Fibroblast of pulmonary artery (primary cell): ENCODE results near the gene SOCS6.
"Not testable (repeated sequence)": the region's sequence is repeated elsewhere in the genome, so short reads cannot be mapped to it uniquely, and the experiment has no call there.

Experiments
- DNase-seq: peaks from one replicate; pipeline ENCODE4 v3.0.0-alpha.2; 2010; ENCODE audit warnings: low read depth
- H3K4me3 ChIP-seq: replicated peaks from 2 replicates; pipeline ENCODE4 v1.5.1; 2011; ENCODE audit warnings: low read depth, mild to moderate bottlenecking, control low read depth, low read length, moderate library complexity
- CTCF ChIP-seq: IDR thresholded peaks from 2 replicates; pipeline ENCODE4 v1.5.1; 2011; ENCODE audit warnings: mild to moderate bottlenecking, control low read depth, low read length, inconsistent platforms; ENCODE audit errors: missing control alignments

Gene SOCS6

DNA sequence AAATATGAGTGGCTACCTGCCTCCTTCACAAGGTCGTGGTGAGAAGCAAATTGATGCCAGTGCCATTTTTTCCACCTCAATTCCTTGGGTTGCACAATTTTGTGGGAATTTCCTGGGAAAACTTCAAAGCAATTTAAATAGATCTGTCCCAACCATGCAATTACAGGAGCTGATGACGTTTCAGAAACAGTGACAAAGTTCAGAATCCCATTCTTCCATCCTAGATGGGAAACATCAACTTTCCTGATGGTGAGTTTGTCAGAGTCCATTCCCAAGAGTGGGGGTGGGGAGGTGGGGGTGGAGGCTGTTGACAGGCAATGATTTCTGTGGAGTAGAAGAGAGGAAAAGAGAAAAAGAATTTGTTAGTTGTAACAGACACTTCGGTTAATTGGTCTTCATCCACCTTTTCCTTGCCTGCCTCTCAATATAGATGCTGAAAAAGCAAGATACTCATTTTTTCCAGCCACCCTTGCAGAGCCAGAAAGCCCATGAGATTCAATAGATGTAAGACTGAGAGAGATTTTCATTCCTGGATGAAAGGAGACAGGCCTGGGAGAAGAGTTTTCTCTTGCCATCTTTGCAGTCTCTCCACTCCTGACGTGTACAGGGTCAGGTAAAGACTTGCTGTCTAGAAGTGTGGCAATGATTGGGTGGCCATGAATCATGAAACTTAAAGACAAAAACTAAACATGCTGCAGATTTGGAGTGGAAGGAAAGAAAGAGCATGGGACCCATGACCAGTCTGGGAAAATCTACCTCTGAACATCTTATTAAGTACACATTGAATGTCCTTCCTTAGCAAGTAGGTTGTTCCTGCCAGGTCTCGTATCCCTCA, 47.3 kb downstream of the SOCS6 start:
- no peak for TF ChIP-seq CTCF
- no peak for DNase-seq
- H3K4me3 ChIP-seq: no peak overlapping the region

GRCh38 chr18:70337139-70337972, 48.5 kb downstream of the SOCS6 start:
- TF ChIP-seq CTCF: no peak
- H3K4me3 ChIP-seq: no peak overlapping the region
- peak; percentile 80 for DNase-seq

DNA sequence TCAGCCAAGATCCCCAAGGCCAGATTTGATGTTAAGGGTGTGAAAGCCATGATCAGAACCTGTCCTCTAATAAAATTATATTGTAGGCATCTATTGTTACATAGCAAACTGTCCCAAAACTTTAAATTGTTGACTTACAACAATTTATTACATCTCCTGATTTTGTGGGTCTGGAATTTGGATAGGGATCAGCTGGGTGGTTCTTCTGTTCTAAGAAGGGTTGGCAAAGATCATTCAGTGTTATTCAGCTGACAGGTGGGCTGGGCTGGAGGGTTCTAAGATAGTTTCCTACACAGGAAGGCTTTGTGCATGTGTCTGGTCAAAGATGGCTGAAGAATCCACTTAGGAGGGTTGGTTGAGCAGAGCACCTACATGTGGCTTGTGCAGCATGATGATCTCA, 50.0 kb downstream of the SOCS6 start:
- no peak for DNase-seq
- H3K4me3 ChIP-seq: no peak overlapping the region
- no peak for TF ChIP-seq CTCF

DNA sequence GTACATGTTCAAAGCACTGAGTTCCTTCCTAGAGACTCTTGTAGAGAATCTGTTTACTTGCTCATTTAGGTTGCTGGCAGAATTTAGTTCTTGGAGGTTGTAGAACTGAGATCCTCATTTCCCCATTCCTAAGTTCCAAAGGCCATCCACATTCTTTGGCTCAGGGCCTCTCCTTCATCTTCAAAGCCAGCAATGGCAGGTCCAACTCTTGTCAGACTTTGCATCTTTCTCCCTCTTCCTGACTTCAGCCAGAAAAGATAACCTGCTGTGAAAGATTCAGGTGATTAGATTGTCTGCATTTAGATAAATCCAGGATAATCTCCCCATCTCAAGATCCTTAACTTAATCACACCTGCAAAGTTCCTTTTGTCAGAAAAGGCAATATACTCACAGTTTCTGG, 51.1 kb downstream of the SOCS6 start:
- no peak for TF ChIP-seq CTCF
- H3K4me3 ChIP-seq: no peak overlapping the region
- DNase-seq: no peak

GRCh38 chr18:70348481-70348880, 59.6 kb downstream of the SOCS6 start:
- H3K4me3 ChIP-seq, DNase-seq: not testable (repeated sequence)

DNA sequence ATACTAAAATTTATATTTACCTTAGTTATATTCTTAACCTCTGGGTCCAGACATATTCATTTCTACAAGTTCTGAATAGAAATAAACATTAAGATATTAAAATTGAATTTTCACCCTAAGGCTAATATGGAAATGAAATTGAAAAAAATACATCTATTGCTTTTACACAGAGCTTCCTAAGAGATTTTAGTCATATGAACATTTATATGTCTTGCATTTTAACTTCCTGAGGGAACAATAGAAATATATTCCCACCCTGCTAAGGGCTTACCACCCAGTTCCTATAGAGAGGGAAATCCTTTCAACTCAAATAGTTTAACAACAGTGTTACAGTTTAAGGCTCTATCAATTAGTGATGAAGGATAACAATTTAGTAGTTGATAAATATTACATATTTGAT, 60.5 kb downstream of the SOCS6 start:
- no peak for DNase-seq
- H3K4me3 ChIP-seq: no peak overlapping the region
- no peak for TF ChIP-seq CTCF

DNA sequence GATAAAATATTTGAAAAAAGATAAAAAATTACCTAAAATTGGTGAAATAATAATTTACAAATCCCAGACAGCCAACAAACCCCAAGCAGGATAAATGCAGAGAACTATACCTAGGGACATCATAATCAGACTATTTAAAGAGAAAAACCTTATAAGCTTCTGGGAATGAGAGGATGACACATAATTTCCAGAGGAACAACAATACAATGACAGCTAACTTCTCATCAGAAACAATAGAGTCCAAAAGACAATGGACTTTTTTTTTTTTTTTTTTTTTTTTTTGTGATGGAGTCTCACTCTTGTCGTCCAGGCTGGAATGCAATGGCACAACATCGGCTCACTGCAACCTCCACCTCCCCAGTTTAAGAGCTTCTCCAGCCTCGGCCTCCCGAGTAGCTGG, 65.2 kb downstream of the SOCS6 start:
- DNase-seq: no peak
- TF ChIP-seq CTCF: no peak
- H3K4me3 ChIP-seq: no peak overlapping the region
